HG03342 (cell line): ENCODE data around the gene FUZ.

ENCODE experiments used
- ATAC-seq: cut with Tn5 transposase; IDR thresholded peaks from one replicate; pipeline ENCODE4 v1.9.1; 2021; ENCODE audit warnings: mild to moderate bottlenecking, moderate library complexity; ENCODE audit not compliant: unreplicated experiment

Gene FUZ

DNA sequence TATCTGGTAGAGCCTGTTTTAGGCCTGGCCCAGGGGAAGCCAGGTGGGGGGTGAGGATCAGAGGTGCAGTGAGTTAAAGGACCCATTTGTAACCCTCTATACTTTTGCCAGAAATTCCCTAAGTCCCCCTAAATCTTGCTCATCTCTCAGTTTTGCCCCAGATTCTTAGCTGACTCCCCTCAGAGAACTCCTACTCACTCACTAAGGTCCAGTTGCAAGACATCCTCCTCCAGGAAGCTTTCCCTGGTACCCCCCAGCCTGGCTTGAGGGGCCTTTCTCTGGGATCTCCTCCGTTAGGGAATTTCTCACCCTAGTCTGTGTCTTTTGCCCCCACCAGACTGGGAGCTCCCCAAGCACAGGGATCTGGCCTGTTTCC is 51.9 kb downstream of the FUZ start:
- no peak for ATAC-seq

DNA sequence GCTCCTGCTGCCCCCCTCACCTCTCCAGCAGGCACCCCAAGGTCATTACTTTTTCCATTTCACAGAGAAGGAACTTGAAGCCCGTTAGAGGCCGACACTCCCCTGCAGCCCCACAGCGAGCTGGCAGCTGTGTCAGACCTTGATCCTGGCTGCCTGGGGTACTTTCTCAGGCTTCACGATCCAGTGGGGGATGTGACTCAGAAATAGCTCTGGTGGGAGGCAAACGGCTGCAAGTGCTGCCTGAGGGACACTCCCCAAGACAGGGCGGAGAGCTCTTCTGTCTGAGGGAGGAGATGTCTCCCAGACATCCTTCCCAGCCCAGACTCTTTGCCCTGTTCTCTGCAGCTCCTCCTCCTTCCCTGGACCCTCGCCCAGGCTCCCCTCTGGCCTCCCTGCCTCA is 54.8 kb downstream of the FUZ start:
- no peak for ATAC-seq
